NT2/D1 (cell line): ENCODE measurements around the gene DDAH1.
A peak's percentile ranks its signal among the peaks of the same experiment; 100 is the strongest.

Experiments
- DNase-seq: peaks from one replicate; pipeline ENCODE4 v3.0.0-alpha.2; 2011; ENCODE audit warnings: low read depth, low spot score
- H3K27me3 ChIP-seq: 2 replicates; pipeline ENCODE4 v1.6.0; 2011; ENCODE audit warnings: mild to moderate bottlenecking; ENCODE audit not compliant: insufficient read length, insufficient read depth
- H3K36me3 ChIP-seq: 2 replicates; pipeline ENCODE4 v1.6.1; 2011; ENCODE audit warnings: mild to moderate bottlenecking, low read length, mixed read lengths; ENCODE audit not compliant: insufficient read depth, insufficient read length
- H3K4me1 ChIP-seq: 2 replicates; pipeline ENCODE4 v1.5.1; 2011; ENCODE audit not compliant: insufficient read depth, insufficient read length
- H3K4me3 ChIP-seq: 2 replicates; pipeline ENCODE4 v1.5.1; 2011; ENCODE audit warnings: low read depth; ENCODE audit not compliant: insufficient read length
- H3K9ac ChIP-seq: 2 replicates; pipeline ENCODE4 v1.6.0; 2011; ENCODE audit warnings: low read depth; ENCODE audit not compliant: insufficient read length
- H3K9me3 ChIP-seq: 2 replicates; pipeline ENCODE4 v1.5.1; 2011; ENCODE audit warnings: mild to moderate bottlenecking, low read length; ENCODE audit not compliant: insufficient read depth
- SUZ12 ChIP-seq: IDR thresholded peaks from 2 replicates; pipeline ENCODE4 v1.6.1; 2011; ENCODE audit not compliant: insufficient read length, insufficient read depth; ENCODE audit errors: extremely low read depth
- YY1 ChIP-seq: IDR thresholded peaks from 2 replicates; pipeline ENCODE4 v1.6.1; 2011; ENCODE audit not compliant: insufficient read length, insufficient read depth
- ZNF274 ChIP-seq: IDR thresholded peaks from 2 replicates; pipeline ENCODE4 v1.6.1; 2011; ENCODE audit warnings: mild to moderate bottlenecking, low read depth, low read length

The DDAH1 gene

GRCh38 chr1:85289207-85289847, 175.6 kb downstream of the DDAH1 start:
- Histone ChIP-seq H3K9ac (no peak overlapping the region), H3K4me3 (no peak overlapping the region), H3K9me3 (peaks cover 4% of the 10 kb centered on the region; the same call in 1 of the 2 replicates), H3K36me3 (no peaks in the 10 kb centered on the region), H3K27me3 (no peaks in the 10 kb centered on the region), H3K4me1 (no peaks in the 10 kb centered on the region)
- DNase-seq: no peak
- no peak for TF ChIP-seq YY1
- no peak for TF ChIP-seq ZNF274
- no peak for TF ChIP-seq SUZ12

- H3K4me1 ChIP-seq: no peaks in the 10 kb centered on the region
- DNase-seq: no peak
- no peak overlapping the region for H3K4me3 ChIP-seq
- TF ChIP-seq YY1: no peak
- no peak overlapping the region for H3K9ac ChIP-seq
- H3K36me3 ChIP-seq: no peaks in the 10 kb centered on the region
- H3K27me3 ChIP-seq: no peaks in the 10 kb centered on the region
- H3K9me3 ChIP-seq: peaks cover 7% of the 10 kb centered on the region; the same call in 1 of the 2 replicates
These were observed 180.8 kb downstream of the DDAH1 start for GRCh38 chr1:85284202-85284601.

GRCh38 chr1:85283475-85284199, 181.3 kb downstream of the DDAH1 start:
- Histone ChIP-seq H3K4me3 (no peak overlapping the region), H3K9ac (no peak overlapping the region), H3K9me3 (peaks cover 7% of the 10 kb centered on the region; the same call in 1 of the 2 replicates), H3K27me3 (no peaks in the 10 kb centered on the region), H3K36me3 (no peaks in the 10 kb centered on the region), H3K4me1 (no peaks in the 10 kb centered on the region)
- TF ChIP-seq SUZ12 (no peak), ZNF274 (no peak), YY1 (no peak)
- no peak for DNase-seq

- TF ChIP-seq SUZ12 (no peak), YY1 (no peak), ZNF274 (no peak)
- no peaks in the 10 kb centered on the region for H3K36me3 ChIP-seq
- peak; percentile 30 for DNase-seq
- H3K27me3 ChIP-seq: no peaks in the 10 kb centered on the region
- no peak overlapping the region for H3K9ac ChIP-seq
- peaks cover 7% of the 10 kb centered on the region; the same call in 1 of the 2 replicates for H3K9me3 ChIP-seq
- no peaks in the 10 kb centered on the region for H3K4me1 ChIP-seq
- H3K4me3 ChIP-seq: no peak overlapping the region
These were observed 182.5 kb downstream of the DDAH1 start for GRCh38 chr1:85282424-85282823.

GRCh38 chr1:85280636-85281035, 184.3 kb downstream of the DDAH1 start:
- TF ChIP-seq YY1: no peak
- TF ChIP-seq ZNF274: no peak
- TF ChIP-seq SUZ12: no peak
- DNase-seq: no peak
- no peaks in the 10 kb centered on the region for H3K36me3 ChIP-seq
- peaks cover 7% of the 10 kb centered on the region; the same call in 1 of the 2 replicates for H3K9me3 ChIP-seq
- no peaks in the 10 kb centered on the region for H3K4me1 ChIP-seq
- H3K27me3 ChIP-seq: no peaks in the 10 kb centered on the region
- H3K9ac ChIP-seq: no peak overlapping the region
- no peak overlapping the region for H3K4me3 ChIP-seq

- no peak overlapping the region for H3K9ac ChIP-seq
- TF ChIP-seq YY1 (no peak), ZNF274 (no peak), SUZ12 (no peak)
- DNase-seq: no peak
These were observed 185.4 kb downstream of the DDAH1 start for GRCh38 chr1:85279458-85280080.

GRCh38 chr1:85278853-85279314, 186.1 kb downstream of the DDAH1 start:
- no peak overlapping the region for H3K9ac ChIP-seq
- TF ChIP-seq ZNF274 (no peak), YY1 (no peak), SUZ12 (no peak)
- peaks cover 14% of the 10 kb centered on the region for H3K36me3 ChIP-seq
- no peaks in the 10 kb centered on the region for H3K27me3 ChIP-seq
- no peak for DNase-seq
- no peaks in the 10 kb centered on the region; the same call in 1 of the 2 replicates for H3K9me3 ChIP-seq
- H3K4me1 ChIP-seq: no peaks in the 10 kb centered on the region
- H3K4me3 ChIP-seq: no peak overlapping the region

More at GRCh38 chr1:85279458-85280080, 185.4 kb downstream of the DDAH1 start:
- Histone ChIP-seq H3K36me3 (peaks cover 7% of the 10 kb centered on the region), H3K27me3 (no peaks in the 10 kb centered on the region), H3K4me1 (no peaks in the 10 kb centered on the region), H3K9me3 (peaks cover 5% of the 10 kb centered on the region; the same call in 1 of the 2 replicates), H3K4me3 (no peak overlapping the region)
